GM23338 (cell line): ENCODE results near the gene ENDOV. TPM values are rescaled to one million over a fixed set of nuclear protein-coding genes. Genes with fewer than 3 reads are reported as not detected.

Experiments
- ATAC-seq: fragments of 200-7000 bp; cut with Tn5 transposase; 3 replicates; pipeline ENCODE4 v1.9.1; 2020
- DNase-seq: peaks from one replicate; pipeline ENCODE4 v3.0.0-alpha.2; 2015; ENCODE audit warnings: low spot score
- H2AFZ ChIP-seq: fragments of 200-600 bp; sonication (generic); 2 replicates; pipeline ENCODE4 v1.8.0; 2016; ENCODE audit warnings: antibody characterized with exemption, mild to moderate bottlenecking, moderate library complexity
- H3F3A ChIP-seq: fragments of 200-600 bp; sonication (generic); replicated peaks from 2 replicates; pipeline ENCODE4 v1.8.0; 2017; ENCODE audit warnings: antibody characterized with exemption, mixed run types, low read depth
- H3K27ac ChIP-seq: fragments of 200-600 bp; sonication (generic); 2 replicates; pipeline ENCODE4 v1.6.1; 2016; ENCODE audit warnings: low read depth
- H3K27me3 ChIP-seq: fragments of 200-600 bp; sonication (generic); 2 replicates; pipeline ENCODE4 v1.8.0; 2016; ENCODE audit warnings: mild to moderate bottlenecking, mixed run types, moderate library complexity; ENCODE audit not compliant: insufficient read depth
- H3K36me3 ChIP-seq: fragments of 200-600 bp; sonication (generic); 2 replicates; pipeline ENCODE4 v1.8.0; 2016; ENCODE audit warnings: mild to moderate bottlenecking; ENCODE audit not compliant: insufficient read depth
- H3K4me1 ChIP-seq: fragments of 200-600 bp; sonication (generic); 2 replicates; pipeline ENCODE4 v1.8.0; 2016; ENCODE audit warnings: mild to moderate bottlenecking, moderate library complexity; ENCODE audit not compliant: insufficient read depth
- H3K4me2 ChIP-seq: fragments of 200-600 bp; sonication (generic); 2 replicates; pipeline ENCODE4 v1.7.1; 2017; ENCODE audit warnings: mixed run types
- H3K4me3 ChIP-seq: fragments of 200-600 bp; sonication (generic); 2 replicates; pipeline ENCODE4 v1.6.1; 2016; ENCODE audit warnings: mixed run types
- H3K79me2 ChIP-seq: fragments of 200-600 bp; sonication (generic); replicated peaks from 2 replicates; pipeline ENCODE4 v1.8.0; 2017; ENCODE audit warnings: mild to moderate bottlenecking; ENCODE audit not compliant: insufficient read depth
- H3K9me2 ChIP-seq: fragments of 200-600 bp; sonication (generic); 2 replicates; pipeline ENCODE4 v1.8.0; 2017; ENCODE audit not compliant: insufficient read depth
- H4K20me1 ChIP-seq: fragments of 200-600 bp; sonication (generic); replicated peaks from 2 replicates; pipeline ENCODE4 v1.8.0; 2017; ENCODE audit warnings: mild to moderate bottlenecking; ENCODE audit not compliant: insufficient read depth
- H3K27ac Mint-ChIP-seq: 2 replicates; pipeline ENCODE4 v1.8.0; 2020; ENCODE audit warnings: inconsistent platforms, mild to moderate bottlenecking, moderate library complexity, mixed read lengths
- H3K27me3 Mint-ChIP-seq: 3 replicates; pipeline ENCODE4 v1.8.0; 2022; ENCODE audit warnings: low read depth, mild to moderate bottlenecking, moderate library complexity, mixed read lengths, inconsistent platforms; ENCODE audit not compliant: insufficient read depth, poor library complexity
- H3K36me3 Mint-ChIP-seq: 3 replicates; pipeline ENCODE4 v1.8.0; 2021; ENCODE audit warnings: low read depth, mild to moderate bottlenecking, inconsistent platforms, moderate library complexity, mixed read lengths
- H3K4me1 Mint-ChIP-seq: 3 replicates; pipeline ENCODE4 v1.8.0; 2020; ENCODE audit warnings: mild to moderate bottlenecking, inconsistent platforms, mixed read lengths
- H3K4me3 Mint-ChIP-seq: 3 replicates; pipeline ENCODE4 v1.8.0; 2021; ENCODE audit warnings: moderate library complexity, mild to moderate bottlenecking, inconsistent platforms, mixed read lengths
- H3K9me3 Mint-ChIP-seq: 3 replicates; pipeline ENCODE4 v1.8.0; 2020; ENCODE audit warnings: moderate library complexity, mild to moderate bottlenecking, inconsistent platforms, mixed read lengths
- CREB1 ChIP-seq: fragments of 250-450 bp; sonication (Bioruptor Pico); IDR thresholded peaks from 2 replicates; pipeline ENCODE4 v1.5.0; 2020; ENCODE audit warnings: low read depth, mild to moderate bottlenecking, moderate library complexity
- EZH2 ChIP-seq: fragments of 200-600 bp; sonication (generic); IDR thresholded peaks from one replicate; pipeline ENCODE4 v1.8.0; 2017; ENCODE audit warnings: antibody characterized with exemption, mild to moderate bottlenecking, low read depth; ENCODE audit not compliant: unreplicated experiment
- EZH2phosphoT487 ChIP-seq: fragments of 200-600 bp; sonication (generic); IDR thresholded peaks from one replicate; pipeline ENCODE4 v1.8.1; 2018; ENCODE audit warnings: antibody characterized with exemption; ENCODE audit not compliant: unreplicated experiment
- JUNB ChIP-seq: IDR thresholded peaks from one replicate; pipeline ENCODE4 v1.6.1; 2016; ENCODE audit warnings: antibody characterized with exemption; ENCODE audit not compliant: unreplicated experiment
- NANOG ChIP-seq: IDR thresholded peaks from 2 replicates; pipeline ENCODE4 v1.6.1; 2016; ENCODE audit warnings: antibody characterized with exemption, borderline replicate concordance
- POLR2AphosphoS5 ChIP-seq: IDR thresholded peaks from 2 replicates; pipeline ENCODE4 v1.6.1; 2016; ENCODE audit warnings: antibody characterized with exemption, low read depth
- STAT1 ChIP-seq: IDR thresholded peaks from one replicate; pipeline ENCODE4 v1.6.1; 2016; ENCODE audit warnings: antibody characterized with exemption; ENCODE audit not compliant: unreplicated experiment
- ZNF114 ChIP-seq: fragments of 250-450 bp; sonication (Bioruptor Pico); IDR thresholded peaks from 2 replicates; pipeline ENCODE4 v1.5.0; 2020; ENCODE audit warnings: mild to moderate bottlenecking, moderate library complexity
- ZNF331 ChIP-seq: fragments of 250-450 bp; sonication (Bioruptor Pico); IDR thresholded peaks from 2 replicates; pipeline ENCODE4 v1.5.0; 2020; ENCODE audit warnings: low read depth, mild to moderate bottlenecking, moderate library complexity
- polyA plus RNA-seq: library from polyadenylated mRNA; unstranded; fragments of >200 nt; fragmentation: Nextera tagmentation; extraction: Ambion mirVana; gene quantifications from 2 replicates; pipeline ENCODE4 v1.2.1, GENCODE V29; 2016
- total RNA-seq: library from RNA; depleted of rRNA; stranded (reverse); fragments of >200 nt; shearing (Covaris generic); gene quantifications from 2 replicates; pipeline ENCODE4 v1.2.3, GENCODE V29; 2014
- TF ChIP-seq, protein P1 (sequence below), 2 experiments: fragments of 200-600 bp in 1 of 2; sonication (generic) in 1 of 2; conservative IDR thresholded peaks; 2 replicates each; pipeline versions ENCODE4 v1.5.1 to v1.6.1; 2016 to 2017; ENCODE audit warnings: antibody characterized with exemption in 2 of 2, low read depth in 2 of 2, mild to moderate bottlenecking in 2 of 2, moderate library complexity in 1 of 2
- TF ChIP-seq, protein P2 (sequence below): fragments of 250-450 bp; sonication (Bioruptor Pico); IDR thresholded peaks from 2 replicates; pipeline ENCODE4 v1.5.0; 2020; ENCODE audit warnings: mild to moderate bottlenecking, moderate library complexity
- TF ChIP-seq, protein P3 (sequence below): IDR thresholded peaks from one replicate; pipeline ENCODE4 v1.6.1; 2018; ENCODE audit warnings: antibody characterized with exemption; ENCODE audit not compliant: unreplicated experiment
- TF ChIP-seq, protein P4 (sequence below): IDR thresholded peaks from 2 replicates; pipeline ENCODE4 v1.6.1; 2016; ENCODE audit warnings: antibody characterized with exemption

Gene ENDOV
- total and polyA plus RNA-seq, 2 experiments from 2014 or later, result 11.5 to 16.1 TPM

DNA sequence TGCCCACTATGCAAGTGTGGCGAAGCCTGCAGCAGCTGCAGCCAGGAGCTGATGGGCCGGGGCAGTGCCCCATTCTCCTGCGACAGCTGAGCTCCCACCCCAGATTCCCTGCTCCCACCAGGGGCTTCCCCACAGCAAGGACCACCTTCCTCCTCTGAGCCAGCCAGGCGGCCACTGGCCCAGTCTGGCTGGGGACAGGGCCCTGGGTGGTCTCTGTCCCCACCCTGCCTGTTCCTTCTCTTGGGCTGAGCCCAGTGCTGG lies 67.0 kb downstream of the ENDOV start:
- peaks cover 3% of the 10 kb centered on the region; the same call in 1 of the 3 replicates for H3K36me3 Mint-ChIP-seq
- H3K27me3 ChIP-seq, result peaks cover 56% of the 10 kb centered on the region
- no peak overlapping the region for H2AFZ ChIP-seq
- peaks cover 21% of the 10 kb centered on the region for H3K4me1 Mint-ChIP-seq
- no peak overlapping the region for H3K4me3 ChIP-seq
- no peaks in the 10 kb centered on the region for H3F3A ChIP-seq
- no peaks in the 10 kb centered on the region for H3K79me2 ChIP-seq
- H4K20me1 ChIP-seq, result no peaks in the 10 kb centered on the region
- H3K27me3 Mint-ChIP-seq, result peaks cover 55% of the 10 kb centered on the region
- H3K9me3 Mint-ChIP-seq, result no peaks in the 10 kb centered on the region; the same call in 1 of the 3 replicates
- no peaks in the 10 kb centered on the region for H3K9me2 ChIP-seq
- no peak overlapping the region for H3K4me2 ChIP-seq
- no peak overlapping the region for H3K27ac ChIP-seq
- no peak overlapping the region for H3K4me3 Mint-ChIP-seq
- no peaks in the 10 kb centered on the region for H3K36me3 ChIP-seq
- TF ChIP-seq POLR2AphosphoS5 (no peak), STAT1 (no peak), EZH2 (no peak), NANOG (no peak), ZNF114 (CRISPR knock-in tag) (no peak), JUNB (no peak), ZNF331 (CRISPR knock-in tag) (no peak), CREB1 (CRISPR knock-in tag) (no peak), EZH2phosphoT487 (no peak)
- TF ChIP-seq, protein P1, sequence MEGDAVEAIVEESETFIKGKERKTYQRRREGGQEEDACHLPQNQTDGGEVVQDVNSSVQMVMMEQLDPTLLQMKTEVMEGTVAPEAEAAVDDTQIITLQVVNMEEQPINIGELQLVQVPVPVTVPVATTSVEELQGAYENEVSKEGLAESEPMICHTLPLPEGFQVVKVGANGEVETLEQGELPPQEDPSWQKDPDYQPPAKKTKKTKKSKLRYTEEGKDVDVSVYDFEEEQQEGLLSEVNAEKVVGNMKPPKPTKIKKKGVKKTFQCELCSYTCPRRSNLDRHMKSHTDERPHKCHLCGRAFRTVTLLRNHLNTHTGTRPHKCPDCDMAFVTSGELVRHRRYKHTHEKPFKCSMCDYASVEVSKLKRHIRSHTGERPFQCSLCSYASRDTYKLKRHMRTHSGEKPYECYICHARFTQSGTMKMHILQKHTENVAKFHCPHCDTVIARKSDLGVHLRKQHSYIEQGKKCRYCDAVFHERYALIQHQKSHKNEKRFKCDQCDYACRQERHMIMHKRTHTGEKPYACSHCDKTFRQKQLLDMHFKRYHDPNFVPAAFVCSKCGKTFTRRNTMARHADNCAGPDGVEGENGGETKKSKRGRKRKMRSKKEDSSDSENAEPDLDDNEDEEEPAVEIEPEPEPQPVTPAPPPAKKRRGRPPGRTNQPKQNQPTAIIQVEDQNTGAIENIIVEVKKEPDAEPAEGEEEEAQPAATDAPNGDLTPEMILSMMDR (conservative IDR thresholded peaks at IDR 0.05; ENCODE audit: low read depth in 2 of 2), result no peak
- TF ChIP-seq, protein P2, sequence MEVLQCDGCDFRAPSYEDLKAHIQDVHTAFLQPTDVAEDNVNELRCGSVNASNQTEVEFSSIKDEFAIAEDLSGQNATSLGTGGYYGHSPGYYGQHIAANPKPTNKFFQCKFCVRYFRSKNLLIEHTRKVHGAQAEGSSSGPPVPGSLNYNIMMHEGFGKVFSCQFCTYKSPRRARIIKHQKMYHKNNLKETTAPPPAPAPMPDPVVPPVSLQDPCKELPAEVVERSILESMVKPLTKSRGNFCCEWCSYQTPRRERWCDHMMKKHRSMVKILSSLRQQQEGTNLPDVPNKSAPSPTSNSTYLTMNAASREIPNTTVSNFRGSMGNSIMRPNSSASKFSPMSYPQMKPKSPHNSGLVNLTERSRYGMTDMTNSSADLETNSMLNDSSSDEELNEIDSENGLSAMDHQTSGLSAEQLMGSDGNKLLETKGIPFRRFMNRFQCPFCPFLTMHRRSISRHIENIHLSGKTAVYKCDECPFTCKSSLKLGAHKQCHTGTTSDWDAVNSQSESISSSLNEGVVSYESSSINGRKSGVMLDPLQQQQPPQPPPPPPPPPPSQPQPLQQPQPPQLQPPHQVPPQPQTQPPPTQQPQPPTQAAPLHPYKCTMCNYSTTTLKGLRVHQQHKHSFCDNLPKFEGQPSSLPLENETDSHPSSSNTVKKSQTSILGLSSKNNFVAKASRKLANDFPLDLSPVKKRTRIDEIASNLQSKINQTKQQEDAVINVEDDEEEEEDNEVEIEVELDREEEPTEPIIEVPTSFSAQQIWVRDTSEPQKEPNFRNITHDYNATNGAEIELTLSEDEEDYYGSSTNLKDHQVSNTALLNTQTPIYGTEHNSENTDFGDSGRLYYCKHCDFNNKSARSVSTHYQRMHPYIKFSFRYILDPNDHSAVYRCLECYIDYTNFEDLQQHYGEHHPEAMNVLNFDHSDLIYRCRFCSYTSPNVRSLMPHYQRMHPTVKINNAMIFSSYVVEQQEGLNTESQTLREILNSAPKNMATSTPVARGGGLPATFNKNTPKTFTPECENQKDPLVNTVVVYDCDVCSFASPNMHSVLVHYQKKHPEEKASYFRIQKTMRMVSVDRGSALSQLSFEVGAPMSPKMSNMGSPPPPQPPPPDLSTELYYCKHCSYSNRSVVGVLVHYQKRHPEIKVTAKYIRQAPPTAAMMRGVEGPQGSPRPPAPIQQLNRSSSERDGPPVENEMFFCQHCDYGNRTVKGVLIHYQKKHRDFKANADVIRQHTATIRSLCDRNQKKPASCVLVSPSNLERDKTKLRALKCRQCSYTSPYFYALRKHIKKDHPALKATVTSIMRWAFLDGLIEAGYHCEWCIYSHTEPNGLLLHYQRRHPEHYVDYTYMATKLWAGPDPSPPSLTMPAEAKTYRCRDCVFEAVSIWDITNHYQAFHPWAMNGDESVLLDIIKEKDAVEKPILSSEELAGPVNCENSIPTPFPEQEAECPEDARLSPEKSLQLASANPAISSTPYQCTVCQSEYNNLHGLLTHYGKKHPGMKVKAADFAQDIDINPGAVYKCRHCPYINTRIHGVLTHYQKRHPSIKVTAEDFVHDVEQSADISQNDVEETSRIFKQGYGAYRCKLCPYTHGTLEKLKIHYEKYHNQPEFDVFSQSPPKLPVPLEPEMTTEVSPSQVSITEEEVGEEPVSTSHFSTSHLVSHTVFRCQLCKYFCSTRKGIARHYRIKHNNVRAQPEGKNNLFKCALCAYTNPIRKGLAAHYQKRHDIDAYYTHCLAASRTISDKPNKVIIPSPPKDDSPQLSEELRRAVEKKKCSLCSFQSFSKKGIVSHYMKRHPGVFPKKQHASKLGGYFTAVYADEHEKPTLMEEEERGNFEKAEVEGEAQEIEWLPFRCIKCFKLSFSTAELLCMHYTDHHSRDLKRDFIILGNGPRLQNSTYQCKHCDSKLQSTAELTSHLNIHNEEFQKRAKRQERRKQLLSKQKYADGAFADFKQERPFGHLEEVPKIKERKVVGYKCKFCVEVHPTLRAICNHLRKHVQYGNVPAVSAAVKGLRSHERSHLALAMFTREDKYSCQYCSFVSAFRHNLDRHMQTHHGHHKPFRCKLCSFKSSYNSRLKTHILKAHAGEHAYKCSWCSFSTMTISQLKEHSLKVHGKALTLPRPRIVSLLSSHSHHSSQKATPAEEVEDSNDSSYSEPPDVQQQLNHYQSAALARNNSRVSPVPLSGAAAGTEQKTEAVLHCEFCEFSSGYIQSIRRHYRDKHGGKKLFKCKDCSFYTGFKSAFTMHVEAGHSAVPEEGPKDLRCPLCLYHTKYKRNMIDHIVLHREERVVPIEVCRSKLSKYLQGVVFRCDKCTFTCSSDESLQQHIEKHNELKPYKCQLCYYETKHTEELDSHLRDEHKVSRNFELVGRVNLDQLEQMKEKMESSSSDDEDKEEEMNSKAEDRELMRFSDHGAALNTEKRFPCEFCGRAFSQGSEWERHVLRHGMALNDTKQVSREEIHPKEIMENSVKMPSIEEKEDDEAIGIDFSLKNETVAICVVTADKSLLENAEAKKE, result no peak
- TF ChIP-seq, protein P3, sequence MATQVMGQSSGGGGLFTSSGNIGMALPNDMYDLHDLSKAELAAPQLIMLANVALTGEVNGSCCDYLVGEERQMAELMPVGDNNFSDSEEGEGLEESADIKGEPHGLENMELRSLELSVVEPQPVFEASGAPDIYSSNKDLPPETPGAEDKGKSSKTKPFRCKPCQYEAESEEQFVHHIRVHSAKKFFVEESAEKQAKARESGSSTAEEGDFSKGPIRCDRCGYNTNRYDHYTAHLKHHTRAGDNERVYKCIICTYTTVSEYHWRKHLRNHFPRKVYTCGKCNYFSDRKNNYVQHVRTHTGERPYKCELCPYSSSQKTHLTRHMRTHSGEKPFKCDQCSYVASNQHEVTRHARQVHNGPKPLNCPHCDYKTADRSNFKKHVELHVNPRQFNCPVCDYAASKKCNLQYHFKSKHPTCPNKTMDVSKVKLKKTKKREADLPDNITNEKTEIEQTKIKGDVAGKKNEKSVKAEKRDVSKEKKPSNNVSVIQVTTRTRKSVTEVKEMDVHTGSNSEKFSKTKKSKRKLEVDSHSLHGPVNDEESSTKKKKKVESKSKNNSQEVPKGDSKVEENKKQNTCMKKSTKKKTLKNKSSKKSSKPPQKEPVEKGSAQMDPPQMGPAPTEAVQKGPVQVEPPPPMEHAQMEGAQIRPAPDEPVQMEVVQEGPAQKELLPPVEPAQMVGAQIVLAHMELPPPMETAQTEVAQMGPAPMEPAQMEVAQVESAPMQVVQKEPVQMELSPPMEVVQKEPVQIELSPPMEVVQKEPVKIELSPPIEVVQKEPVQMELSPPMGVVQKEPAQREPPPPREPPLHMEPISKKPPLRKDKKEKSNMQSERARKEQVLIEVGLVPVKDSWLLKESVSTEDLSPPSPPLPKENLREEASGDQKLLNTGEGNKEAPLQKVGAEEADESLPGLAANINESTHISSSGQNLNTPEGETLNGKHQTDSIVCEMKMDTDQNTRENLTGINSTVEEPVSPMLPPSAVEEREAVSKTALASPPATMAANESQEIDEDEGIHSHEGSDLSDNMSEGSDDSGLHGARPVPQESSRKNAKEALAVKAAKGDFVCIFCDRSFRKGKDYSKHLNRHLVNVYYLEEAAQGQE, result no peak
- TF ChIP-seq, protein P4, sequence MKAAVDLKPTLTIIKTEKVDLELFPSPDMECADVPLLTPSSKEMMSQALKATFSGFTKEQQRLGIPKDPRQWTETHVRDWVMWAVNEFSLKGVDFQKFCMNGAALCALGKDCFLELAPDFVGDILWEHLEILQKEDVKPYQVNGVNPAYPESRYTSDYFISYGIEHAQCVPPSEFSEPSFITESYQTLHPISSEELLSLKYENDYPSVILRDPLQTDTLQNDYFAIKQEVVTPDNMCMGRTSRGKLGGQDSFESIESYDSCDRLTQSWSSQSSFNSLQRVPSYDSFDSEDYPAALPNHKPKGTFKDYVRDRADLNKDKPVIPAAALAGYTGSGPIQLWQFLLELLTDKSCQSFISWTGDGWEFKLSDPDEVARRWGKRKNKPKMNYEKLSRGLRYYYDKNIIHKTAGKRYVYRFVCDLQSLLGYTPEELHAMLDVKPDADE, result no peak
- no peak for DNase-seq
- H3K27ac Mint-ChIP-seq, result no peak overlapping the region
- ATAC-seq, result no peak
- H3K4me1 ChIP-seq, result peaks cover 3% of the 10 kb centered on the region; the same call in 1 of the 2 replicates
